Stimulated activated naive CD8-positive, alpha-beta T cell treated with anti-CD3 and anti-CD28 coated beads, Interleukin-15, Interleukin-2, amounts not matched to agents 100 ng/mL and 50 ng/mL, for 24 hours (primary cell): ENCODE data around the gene DIO1.

Experiments used
- H3K27ac Mint-ChIP-seq: one replicate; pipeline ENCODE4 v1.8.0; 2021; ENCODE audit warnings: mild to moderate bottlenecking, mixed read lengths
- H3K27me3 Mint-ChIP-seq: one replicate; pipeline ENCODE4 v1.8.0; 2021; ENCODE audit warnings: mixed read lengths
- H3K36me3 Mint-ChIP-seq: one replicate; pipeline ENCODE4 v1.8.0; 2021; ENCODE audit warnings: low read depth, mixed read lengths
- H3K4me1 Mint-ChIP-seq: one replicate; pipeline ENCODE4 v1.8.0; 2021; ENCODE audit warnings: low read depth, mixed read lengths
- H3K4me3 Mint-ChIP-seq: one replicate; pipeline ENCODE4 v1.8.0; 2021; ENCODE audit warnings: mild to moderate bottlenecking, mixed read lengths
- H3K9me3 Mint-ChIP-seq: one replicate; pipeline ENCODE4 v1.8.0; 2021; ENCODE audit warnings: mixed read lengths

The DIO1 gene

GRCh38 chr1:53959664-53960250 is 65.8 kb downstream of the DIO1 start:
- Mint-ChIP-seq H3K4me3 (no peak overlapping the region), H3K9me3 (no peaks in the 10 kb centered on the region), H3K27me3 (no peaks in the 10 kb centered on the region), H3K4me1 (no peaks in the 10 kb centered on the region), H3K36me3 (peaks cover 49% of the 10 kb centered on the region), H3K27ac (no peak overlapping the region)
